A673 (cell line): Measurements from ENCODE around the gene CCL27. TPM values are rescaled to one million over a fixed set of nuclear protein-coding genes. Genes with fewer than 3 reads are reported as not detected.

ENCODE experiments used
- BruUV-seq: library from RNA; stranded (reverse); fragments of 400-500 nt; replicated peaks from 2 replicates; lab custom pipeline; 2021; lab: Mats Ljungman, UMichigan
- CTCF ChIA-PET: fragments of 300-600 bp; sonication (Branson Sonifier 250); formaldehyde crosslinking; loops from one replicate; lab custom pipeline; 2022; ENCODE audit warnings: antibody characterized with exemption; lab: Charles Lee
- POLR2A ChIA-PET: fragments of 300-600 bp; sonication (Branson Sonifier 250); formaldehyde crosslinking; loops from one replicate; lab custom pipeline; 2022; ENCODE audit warnings: antibody characterized with exemption; ENCODE audit not compliant: low non-redundant PET; lab: Charles Lee
- DNase-seq: peaks from one replicate; pipeline ENCODE4 v3.0.0-alpha.2; 2015; ENCODE audit warnings: low spot score
- H3K27ac ChIP-seq: fragments of 200-600 bp; sonication (generic); 2 replicates; pipeline ENCODE4 v1.5.1; 2016; ENCODE audit warnings: mixed run types, low read depth, mild to moderate bottlenecking, mixed read lengths, antibody characterized with exemption, low read length; ENCODE audit not compliant: poor library complexity, severe bottlenecking
- H3K27me3 ChIP-seq: fragments of 200-600 bp; sonication (generic); replicated peaks from 2 replicates; pipeline ENCODE4 v1.6.1; 2017; ENCODE audit warnings: mixed run types, low read depth, mild to moderate bottlenecking, mixed read lengths, antibody characterized with exemption, low read length; ENCODE audit not compliant: insufficient read depth, poor library complexity
- H3K36me3 ChIP-seq: fragments of 200-600 bp; sonication (generic); 2 replicates; pipeline ENCODE4 v1.6.1; 2016; ENCODE audit warnings: mixed run types, mild to moderate bottlenecking, mixed read lengths, antibody characterized with exemption, low read length; ENCODE audit not compliant: insufficient read depth, poor library complexity, severe bottlenecking
- H3K4me1 ChIP-seq: fragments of 200-600 bp; sonication (generic); 2 replicates; pipeline ENCODE4 v1.6.1; 2017; ENCODE audit warnings: mixed run types, mild to moderate bottlenecking, mixed read lengths, antibody characterized with exemption, low read length; ENCODE audit not compliant: insufficient read depth, poor library complexity, severe bottlenecking
- H3K4me3 ChIP-seq: fragments of 200-600 bp; sonication (generic); 2 replicates; pipeline ENCODE4 v1.5.1; 2016; ENCODE audit warnings: low read depth, mixed run types, mild to moderate bottlenecking, mixed read lengths, low read length; ENCODE audit not compliant: poor library complexity, severe bottlenecking
- H3K9me3 ChIP-seq: fragments of 200-600 bp; sonication (generic); 2 replicates; pipeline ENCODE4 v1.6.1; 2016; ENCODE audit warnings: mixed run types, low read depth, mild to moderate bottlenecking, mixed read lengths, antibody characterized with exemption, low read length; ENCODE audit not compliant: poor library complexity, severe bottlenecking
- EZH2 ChIP-seq: fragments of 200-600 bp; sonication (generic); IDR thresholded peaks from 2 replicates; pipeline ENCODE4 v1.6.1; 2017; ENCODE audit warnings: borderline replicate concordance, low read depth, mild to moderate bottlenecking, mixed read lengths, antibody characterized with exemption, low read length; ENCODE audit not compliant: poor library complexity, severe bottlenecking
- intact Hi-C: fragments of 100-400 bp; cut with micrococcal nuclease; formaldehyde crosslinking; loops from one replicate; pipeline ENCODE4 v1.10.0; 2022; ENCODE audit not compliant: unreplicated experiment
- total RNA-seq: library from RNA; stranded (reverse); gene quantifications from 2 replicates; pipeline ENCODE4 v1.2.3, GENCODE V29; 2021
- TF ChIP-seq, protein P1 (sequence below): fragments of 300-800, 200-600 bp; sonication (generic); conservative IDR thresholded peaks from 2 replicates; pipeline ENCODE4 v1.5.1; 2017; ENCODE audit warnings: low read depth, mild to moderate bottlenecking, antibody characterized with exemption, low read length, moderate library complexity, mixed read lengths

CCL27 gene
- total RNA-seq, 1 experiment from 2014 or later: not detected

- Histone ChIP-seq H3K27me3 (no peaks in the 10 kb centered on the region), H3K4me1 (no peaks in the 10 kb centered on the region), H3K9me3 (no peaks in the 10 kb centered on the region), H3K36me3 (peaks cover 3% of the 10 kb centered on the region), H3K27ac (no peak overlapping the region), H3K4me3 (no peak overlapping the region)
- TF ChIP-seq, protein P1, sequence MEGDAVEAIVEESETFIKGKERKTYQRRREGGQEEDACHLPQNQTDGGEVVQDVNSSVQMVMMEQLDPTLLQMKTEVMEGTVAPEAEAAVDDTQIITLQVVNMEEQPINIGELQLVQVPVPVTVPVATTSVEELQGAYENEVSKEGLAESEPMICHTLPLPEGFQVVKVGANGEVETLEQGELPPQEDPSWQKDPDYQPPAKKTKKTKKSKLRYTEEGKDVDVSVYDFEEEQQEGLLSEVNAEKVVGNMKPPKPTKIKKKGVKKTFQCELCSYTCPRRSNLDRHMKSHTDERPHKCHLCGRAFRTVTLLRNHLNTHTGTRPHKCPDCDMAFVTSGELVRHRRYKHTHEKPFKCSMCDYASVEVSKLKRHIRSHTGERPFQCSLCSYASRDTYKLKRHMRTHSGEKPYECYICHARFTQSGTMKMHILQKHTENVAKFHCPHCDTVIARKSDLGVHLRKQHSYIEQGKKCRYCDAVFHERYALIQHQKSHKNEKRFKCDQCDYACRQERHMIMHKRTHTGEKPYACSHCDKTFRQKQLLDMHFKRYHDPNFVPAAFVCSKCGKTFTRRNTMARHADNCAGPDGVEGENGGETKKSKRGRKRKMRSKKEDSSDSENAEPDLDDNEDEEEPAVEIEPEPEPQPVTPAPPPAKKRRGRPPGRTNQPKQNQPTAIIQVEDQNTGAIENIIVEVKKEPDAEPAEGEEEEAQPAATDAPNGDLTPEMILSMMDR: no peak
- TF ChIP-seq EZH2: no peak
- intact Hi-C loops: no loop called here
- ChIA-PET POLR2A (no interaction called here), CTCF (interaction anchor here (1.2 kb wide), 1 partner anchor 32 kb away, joined by 4 read pairs; no protein-coding TSS in a partner anchor)
- BruUV-seq: no TSS peak
- no peak for DNase-seq
Measured at GRCh38 chr9:34669809-34670562, 7.5 kb upstream of the CCL27 start.

GRCh38 chr9:34665381-34666250, 3.2 kb upstream of the CCL27 start:
- Histone ChIP-seq H3K27me3 (no peaks in the 10 kb centered on the region), H3K36me3 (peaks cover 3% of the 10 kb centered on the region), H3K4me3 (peak overlapping the region; percentile 77), H3K27ac (peak overlapping the region; percentile 98), H3K4me1 (peaks cover 6% of the 10 kb centered on the region), H3K9me3 (no peaks in the 10 kb centered on the region)
- ChIA-PET CTCF (interaction anchor here (0.7 to 1.0 kb wide), 2 partner anchors 19 to 37 kb away, joined by 4 read pairs; no protein-coding TSS in a partner anchor), POLR2A (interaction anchor here (0.7 kb wide), 1 partner anchor 39 kb away, joined by 6 read pairs; no protein-coding TSS in a partner anchor)
- peak; percentile 97 for DNase-seq
- intact Hi-C loops: no loop called here
- no TSS peak for BruUV-seq
- TF ChIP-seq, protein P1: no peak
- no peak for TF ChIP-seq EZH2

DNA sequence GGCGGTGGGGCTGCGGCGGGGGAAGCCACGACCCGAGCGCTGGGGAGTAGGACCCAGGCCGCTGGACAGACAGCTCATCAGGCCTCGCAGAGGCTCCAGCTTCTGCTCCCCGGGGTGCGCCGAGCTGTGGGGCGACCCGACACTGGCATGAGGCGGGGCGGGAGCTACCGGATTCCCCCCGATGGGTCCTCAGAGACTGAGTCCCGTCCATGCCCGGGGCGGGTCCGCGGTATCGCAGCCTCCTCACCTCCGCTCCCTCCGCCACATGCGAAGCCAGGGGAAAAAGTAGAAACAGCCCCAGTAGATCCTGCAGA, 2.6 kb upstream of the CCL27 start:
- H3K36me3 ChIP-seq: peaks cover 3% of the 10 kb centered on the region
- peak overlapping the region; percentile 74 for H3K27ac ChIP-seq
- POLR2A ChIA-PET: interaction anchor here (0.7 kb wide), 1 partner anchor 39 kb away, joined by 6 read pairs; no protein-coding TSS in a partner anchor
- H3K27me3 ChIP-seq: no peaks in the 10 kb centered on the region
- TF ChIP-seq, protein P1: no peak
- TF ChIP-seq EZH2: no peak
- CTCF ChIA-PET: interaction anchor here (0.6 to 1.1 kb wide), 4 partner anchors 18 to 255 kb away, joined by 3 to 6 read pairs (median 4); no protein-coding TSS in a partner anchor
- H3K4me1 ChIP-seq: peaks cover 6% of the 10 kb centered on the region
- intact Hi-C loops: no loop called here
- H3K4me3 ChIP-seq: peak overlapping the region; percentile 77
- H3K9me3 ChIP-seq: no peaks in the 10 kb centered on the region
- TSS peak; percentile 79 for BruUV-seq
- no peak for DNase-seq
